GM12878 (cell line): ENCODE measurements around the gene FGF14.

ENCODE experiments used
- CTCF ChIP-seq, 3 experiments: IDR thresholded peaks in 2 of 3; conservative IDR thresholded peaks in 1 of 3; 2 replicates each; pipeline ENCODE4 v1.5.1; 2011; ENCODE audit warnings: low read depth in 3 of 3, low read length in 3 of 3, mild to moderate bottlenecking in 3 of 3, control low read depth in 2 of 3, moderate library complexity in 2 of 3, inconsistent platforms in 1 of 3, mixed read lengths in 1 of 3; ENCODE audit not compliant: control insufficient read depth in 2 of 3, insufficient read depth in 1 of 3; ENCODE audit errors: extremely low read depth in 1 of 3
- EP300 ChIP-seq, 2 experiments: fragments of 150-350 bp in 1 of 2; IDR thresholded peaks; 2 replicates each; pipeline ENCODE4 v1.6.1; 2011 to 2012; ENCODE audit warnings: low read depth in 2 of 2, low read length in 2 of 2, borderline replicate concordance in 1 of 2, improper control_type of control experiment in 1 of 2, inconsistent platforms in 1 of 2; ENCODE audit not compliant: control insufficient read depth in 1 of 2
- PML ChIP-seq: IDR thresholded peaks from 2 replicates; pipeline ENCODE4 v1.6.1; 2012; ENCODE audit warnings: low read length, inconsistent platforms
- POLR2A ChIP-seq: IDR thresholded peaks from 2 replicates; pipeline ENCODE4 v1.6.1; 2011; ENCODE audit warnings: low read depth, mild to moderate bottlenecking, low read length
- POLR2AphosphoS2 ChIP-seq: IDR thresholded peaks from 2 replicates; pipeline ENCODE4 v1.6.1; 2011; ENCODE audit warnings: low read depth, mild to moderate bottlenecking, low read length, improper control_type of control experiment, moderate library complexity
- RAD21 ChIP-seq: IDR thresholded peaks from 2 replicates; pipeline ENCODE4 v1.6.1; 2011; ENCODE audit warnings: mild to moderate bottlenecking, low read depth, low read length, moderate library complexity; ENCODE audit not compliant: insufficient read depth
- SMC3 ChIP-seq: IDR thresholded peaks from 2 replicates; pipeline ENCODE4 v1.6.1; 2011; ENCODE audit warnings: low read length, improper control_type of control experiment, borderline replicate concordance
- YY1 ChIP-seq: IDR thresholded peaks from 2 replicates; pipeline ENCODE4 v1.6.1; 2011; ENCODE audit warnings: low read depth, mild to moderate bottlenecking, low read length
- ZSCAN29 ChIP-seq: fragments of 450-650 bp; IDR thresholded peaks from 2 replicates; pipeline ENCODE4 v1.6.1; 2017; ENCODE audit warnings: mild to moderate bottlenecking, moderate library complexity

- TF ChIP-seq RAD21 (no peak), POLR2A (no peak), POLR2AphosphoS2 (no peak), YY1 (no peak), PML (no peak), CTCF (IDR thresholded peaks at IDR 0.05 in 2 of 3, conservative IDR thresholded peaks at IDR 0.05 in 1 of 3; ENCODE audit: control insufficient read depth in 2 of 3, extremely low read depth in 1 of 3, insufficient read depth in 1 of 3, low read depth in 3 of 3, low read length in 3 of 3) (no peak), SMC3 (no peak), ZSCAN29 (no peak), EP300 (IDR thresholded peaks at IDR 0.05; ENCODE audit: borderline replicate concordance in 1 of 2, control insufficient read depth in 1 of 2, low read depth in 2 of 2, low read length in 2 of 2) (no peak)
Observed at GRCh38 chr13:102440259-102440936, 38.5 kb upstream of the FGF14 start.
